A673 (cell line): ENCODE measurements around the gene SLIT3. TPM values are rescaled to one million over a fixed set of nuclear protein-coding genes. Genes with fewer than 3 reads are reported as not detected.

Experiments
- BruUV-seq: library from RNA; stranded (reverse); fragments of 400-500 nt; replicated peaks from 2 replicates; lab custom pipeline; 2021; lab: Mats Ljungman, UMichigan
- CTCF ChIA-PET: fragments of 300-600 bp; sonication (Branson Sonifier 250); formaldehyde crosslinking; loops from one replicate; lab custom pipeline; 2022; ENCODE audit warnings: antibody characterized with exemption; lab: Charles Lee
- POLR2A ChIA-PET: fragments of 300-600 bp; sonication (Branson Sonifier 250); formaldehyde crosslinking; loops from one replicate; lab custom pipeline; 2022; ENCODE audit warnings: antibody characterized with exemption; ENCODE audit not compliant: low non-redundant PET; lab: Charles Lee
- DNase-seq: peaks from one replicate; pipeline ENCODE4 v3.0.0-alpha.2; 2015; ENCODE audit warnings: low spot score
- H3K27ac ChIP-seq: fragments of 200-600 bp; sonication (generic); 2 replicates; pipeline ENCODE4 v1.5.1; 2016; ENCODE audit warnings: mixed run types, low read depth, mild to moderate bottlenecking, mixed read lengths, antibody characterized with exemption, low read length; ENCODE audit not compliant: poor library complexity, severe bottlenecking
- H3K27me3 ChIP-seq: fragments of 200-600 bp; sonication (generic); replicated peaks from 2 replicates; pipeline ENCODE4 v1.6.1; 2017; ENCODE audit warnings: mixed run types, low read depth, mild to moderate bottlenecking, mixed read lengths, antibody characterized with exemption, low read length; ENCODE audit not compliant: insufficient read depth, poor library complexity
- H3K36me3 ChIP-seq: fragments of 200-600 bp; sonication (generic); 2 replicates; pipeline ENCODE4 v1.6.1; 2016; ENCODE audit warnings: mixed run types, mild to moderate bottlenecking, mixed read lengths, antibody characterized with exemption, low read length; ENCODE audit not compliant: insufficient read depth, poor library complexity, severe bottlenecking
- H3K4me1 ChIP-seq: fragments of 200-600 bp; sonication (generic); 2 replicates; pipeline ENCODE4 v1.6.1; 2017; ENCODE audit warnings: mixed run types, mild to moderate bottlenecking, mixed read lengths, antibody characterized with exemption, low read length; ENCODE audit not compliant: insufficient read depth, poor library complexity, severe bottlenecking
- H3K4me3 ChIP-seq: fragments of 200-600 bp; sonication (generic); 2 replicates; pipeline ENCODE4 v1.5.1; 2016; ENCODE audit warnings: low read depth, mixed run types, mild to moderate bottlenecking, mixed read lengths, low read length; ENCODE audit not compliant: poor library complexity, severe bottlenecking
- H3K9me3 ChIP-seq: fragments of 200-600 bp; sonication (generic); 2 replicates; pipeline ENCODE4 v1.6.1; 2016; ENCODE audit warnings: mixed run types, low read depth, mild to moderate bottlenecking, mixed read lengths, antibody characterized with exemption, low read length; ENCODE audit not compliant: poor library complexity, severe bottlenecking
- EZH2 ChIP-seq: fragments of 200-600 bp; sonication (generic); IDR thresholded peaks from 2 replicates; pipeline ENCODE4 v1.6.1; 2017; ENCODE audit warnings: borderline replicate concordance, low read depth, mild to moderate bottlenecking, mixed read lengths, antibody characterized with exemption, low read length; ENCODE audit not compliant: poor library complexity, severe bottlenecking
- intact Hi-C: fragments of 100-400 bp; cut with micrococcal nuclease; formaldehyde crosslinking; loops from one replicate; pipeline ENCODE4 v1.10.0; 2022; ENCODE audit not compliant: unreplicated experiment
- total RNA-seq: library from RNA; stranded (reverse); gene quantifications from 2 replicates; pipeline ENCODE4 v1.2.3, GENCODE V29; 2021
- TF ChIP-seq, protein P1 (sequence below): fragments of 300-800, 200-600 bp; sonication (generic); conservative IDR thresholded peaks from 2 replicates; pipeline ENCODE4 v1.5.1; 2017; ENCODE audit warnings: low read depth, mild to moderate bottlenecking, antibody characterized with exemption, low read length, moderate library complexity, mixed read lengths

SLIT3 gene
- total RNA-seq, 1 experiment from 2014 or later: not detected

DNA sequence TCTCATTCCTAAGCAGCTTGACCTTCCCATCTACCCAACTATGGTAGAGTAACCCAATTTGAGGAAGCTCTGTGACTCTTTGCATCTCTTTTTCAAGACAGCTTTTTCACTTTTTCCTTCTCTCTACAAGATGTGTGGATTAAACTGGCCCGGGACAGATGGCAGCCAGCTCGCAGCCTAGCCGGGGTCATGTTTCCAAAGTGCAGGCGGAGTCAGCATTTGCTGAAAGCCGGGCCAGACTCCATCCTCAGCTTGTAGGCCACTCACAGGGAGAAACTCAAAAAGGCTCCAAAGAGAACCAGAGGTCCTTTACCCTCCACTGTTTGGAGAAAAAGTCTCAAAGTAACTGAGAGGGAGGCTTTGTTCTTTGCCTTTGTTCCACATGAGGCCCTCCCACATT lies 435.0 kb downstream of the SLIT3 start:
- peaks cover 44% of the 10 kb centered on the region for H3K27me3 ChIP-seq
- H3K4me1 ChIP-seq: no peaks in the 10 kb centered on the region
- no peaks in the 10 kb centered on the region for H3K9me3 ChIP-seq
- ChIA-PET CTCF (interaction anchor here (0.6 kb wide), 1 partner anchor 570 kb away, joined by 3 read pairs; no protein-coding TSS in a partner anchor), POLR2A (no interaction called here)
- intact Hi-C loops: no loop called here
- no peaks in the 10 kb centered on the region for H3K36me3 ChIP-seq
- H3K27ac ChIP-seq: no peak overlapping the region
- BruUV-seq: no TSS peak
- H3K4me3 ChIP-seq: no peak overlapping the region
- no peak for TF ChIP-seq EZH2
- DNase-seq: no peak

- Histone ChIP-seq H3K27me3 (peaks cover 45% of the 10 kb centered on the region), H3K4me3 (no peak overlapping the region), H3K27ac (no peak overlapping the region), H3K36me3 (no peaks in the 10 kb centered on the region), H3K4me1 (no peaks in the 10 kb centered on the region), H3K9me3 (no peaks in the 10 kb centered on the region)
- no peak for TF ChIP-seq EZH2
- TF ChIP-seq, protein P1, sequence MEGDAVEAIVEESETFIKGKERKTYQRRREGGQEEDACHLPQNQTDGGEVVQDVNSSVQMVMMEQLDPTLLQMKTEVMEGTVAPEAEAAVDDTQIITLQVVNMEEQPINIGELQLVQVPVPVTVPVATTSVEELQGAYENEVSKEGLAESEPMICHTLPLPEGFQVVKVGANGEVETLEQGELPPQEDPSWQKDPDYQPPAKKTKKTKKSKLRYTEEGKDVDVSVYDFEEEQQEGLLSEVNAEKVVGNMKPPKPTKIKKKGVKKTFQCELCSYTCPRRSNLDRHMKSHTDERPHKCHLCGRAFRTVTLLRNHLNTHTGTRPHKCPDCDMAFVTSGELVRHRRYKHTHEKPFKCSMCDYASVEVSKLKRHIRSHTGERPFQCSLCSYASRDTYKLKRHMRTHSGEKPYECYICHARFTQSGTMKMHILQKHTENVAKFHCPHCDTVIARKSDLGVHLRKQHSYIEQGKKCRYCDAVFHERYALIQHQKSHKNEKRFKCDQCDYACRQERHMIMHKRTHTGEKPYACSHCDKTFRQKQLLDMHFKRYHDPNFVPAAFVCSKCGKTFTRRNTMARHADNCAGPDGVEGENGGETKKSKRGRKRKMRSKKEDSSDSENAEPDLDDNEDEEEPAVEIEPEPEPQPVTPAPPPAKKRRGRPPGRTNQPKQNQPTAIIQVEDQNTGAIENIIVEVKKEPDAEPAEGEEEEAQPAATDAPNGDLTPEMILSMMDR: no peak
- DNase-seq: no peak
- BruUV-seq: no TSS peak
- ChIA-PET CTCF (no interaction called here), POLR2A (no interaction called here)
- intact Hi-C loops: no loop called here
Measured at GRCh38 chr5:168863021-168863420, 437.9 kb downstream of the SLIT3 start.

GRCh38 chr5:168860503-168860902 lies 440.4 kb downstream of the SLIT3 start:
- CTCF ChIA-PET: no interaction called here
- Histone ChIP-seq H3K4me3 (no peak overlapping the region), H3K9me3 (no peaks in the 10 kb centered on the region), H3K36me3 (no peaks in the 10 kb centered on the region), H3K4me1 (no peaks in the 10 kb centered on the region), H3K27ac (no peak overlapping the region), H3K27me3 (peaks cover 54% of the 10 kb centered on the region)
- TF ChIP-seq EZH2: no peak
- TF ChIP-seq, protein P1: no peak
- POLR2A ChIA-PET: no interaction called here
- intact Hi-C loops: no loop called here
- no peak for DNase-seq
- BruUV-seq: no TSS peak

DNA sequence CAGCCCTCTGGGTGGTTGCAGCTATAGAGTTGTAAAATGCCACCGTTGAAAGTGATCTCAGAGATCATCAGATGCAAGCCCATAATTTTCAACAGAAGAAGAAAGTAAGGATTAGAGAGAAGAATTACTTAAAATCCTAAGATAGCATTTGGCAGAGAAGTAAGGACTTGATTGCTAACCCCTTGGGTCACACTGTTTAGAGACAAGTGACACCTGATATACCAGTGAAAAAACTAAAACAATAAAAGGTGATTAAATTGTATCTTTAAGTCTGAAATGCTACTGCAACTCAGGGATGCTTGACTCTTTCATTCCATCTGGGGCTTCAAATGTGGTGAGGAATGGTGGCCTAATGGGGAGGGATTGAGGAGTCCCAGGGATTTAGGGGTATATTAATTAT lies 440.9 kb downstream of the SLIT3 start:
- POLR2A ChIA-PET: no interaction called here
- DNase-seq: no peak
- intact Hi-C loops: no loop called here
- no peaks in the 10 kb centered on the region for H3K9me3 ChIP-seq
- H3K36me3 ChIP-seq: no peaks in the 10 kb centered on the region
- BruUV-seq: no TSS peak
- H3K27ac ChIP-seq: no peak overlapping the region
- no peaks in the 10 kb centered on the region for H3K4me1 ChIP-seq
- no peak overlapping the region for H3K4me3 ChIP-seq
- peaks cover 58% of the 10 kb centered on the region for H3K27me3 ChIP-seq
- no peak for TF ChIP-seq EZH2
- TF ChIP-seq, protein P1: no peak
- CTCF ChIA-PET: no interaction called here
